Smooth muscle cell (in vitro differentiated cells): ENCODE results near the gene RPS27A. TPM values are rescaled to one million over a fixed set of nuclear protein-coding genes. Genes with fewer than 3 reads are reported as not detected.
"Not testable (repeated sequence)": the region's sequence is repeated elsewhere in the genome, so short reads cannot be mapped to it uniquely, and the experiment has no call there.

Source experiments
- DNase-seq: peaks from one replicate; lab custom pipeline; 2025; ENCODE audit not compliant: unreplicated experiment; lab: John Stamatoyannopoulos, UW
- H2AFZ ChIP-seq: fragments of 200-600 bp; sonication (generic); 2 replicates; pipeline ENCODE4 v1.6.0; 2016; ENCODE audit warnings: antibody characterized with exemption, low read depth, mild to moderate bottlenecking
- H3F3A ChIP-seq: fragments of 200-600 bp; sonication (generic); 2 replicates; pipeline ENCODE4 v1.6.0; 2017; ENCODE audit warnings: antibody characterized with exemption, low read depth
- H3K27ac ChIP-seq: fragments of 200-600 bp; sonication (generic); 2 replicates; pipeline ENCODE4 v1.5.1; 2016; ENCODE audit warnings: low read depth, mild to moderate bottlenecking
- H3K27me3 ChIP-seq: fragments of 200-600 bp; sonication (generic); 2 replicates; pipeline ENCODE4 v1.6.1; 2016; ENCODE audit warnings: low read depth, mild to moderate bottlenecking
- H3K36me3 ChIP-seq: fragments of 200-600 bp; sonication (generic); 2 replicates; pipeline ENCODE4 v1.5.1; 2016; ENCODE audit warnings: low read depth
- H3K4me1 ChIP-seq: fragments of 200-600 bp; sonication (generic); 2 replicates; pipeline ENCODE4 v1.5.1; 2016; ENCODE audit warnings: low read depth
- H3K4me2 ChIP-seq: fragments of 200-600 bp; sonication (generic); 2 replicates; pipeline ENCODE4 v1.6.0; 2016; ENCODE audit warnings: mild to moderate bottlenecking
- H3K4me3 ChIP-seq: fragments of 200-600 bp; sonication (generic); 2 replicates; pipeline ENCODE4 v1.5.1; 2016; ENCODE audit warnings: mild to moderate bottlenecking
- H3K79me2 ChIP-seq: fragments of 200-600 bp; sonication (generic); 2 replicates; pipeline ENCODE4 v1.6.0; 2016; ENCODE audit warnings: low read depth, mild to moderate bottlenecking
- H3K9ac ChIP-seq: fragments of 200-600 bp; sonication (generic); 2 replicates; pipeline ENCODE4 v1.6.0; 2016; ENCODE audit warnings: low read depth
- H3K9me3 ChIP-seq: fragments of 200-600 bp; sonication (generic); replicated peaks from 2 replicates; pipeline ENCODE4 v1.5.1; 2016; ENCODE audit warnings: low read depth
- H4K20me1 ChIP-seq: fragments of 200-600 bp; sonication (generic); 2 replicates; pipeline ENCODE4 v1.6.0; 2016; ENCODE audit warnings: low read depth
- CTCF ChIP-seq: fragments of 200-600 bp; sonication (generic); IDR thresholded peaks from 2 replicates; pipeline ENCODE4 v1.5.1; 2017; ENCODE audit warnings: borderline replicate concordance, mild to moderate bottlenecking, antibody characterized with exemption; ENCODE audit not compliant: insufficient read depth, poor library complexity, severe bottlenecking
- WGBS: methylation state at CpG from one replicate; pipeline ENCODE4 v1.1.7; 2016; ENCODE audit warnings: low lambda C conversion rate; 5-methylcytosine and 5-hydroxymethylcytosine counted together
- polyA plus RNA-seq: library from polyadenylated mRNA; unstranded; fragments of >200 nt; fragmentation: Nextera tagmentation; extraction: Ambion mirVana; gene quantifications from 2 replicates; pipeline ENCODE4 v1.2.1, GENCODE V29; 2016
- total RNA-seq: library from RNA; depleted of rRNA; stranded (reverse); fragments of >200 nt; gene quantifications from 2 replicates; pipeline ENCODE4 v1.2.3, GENCODE V29; 2014

The RPS27A gene
- total and polyA plus RNA-seq, 2 experiments from 2014 or later, result 733 to 2,208 TPM

DNA sequence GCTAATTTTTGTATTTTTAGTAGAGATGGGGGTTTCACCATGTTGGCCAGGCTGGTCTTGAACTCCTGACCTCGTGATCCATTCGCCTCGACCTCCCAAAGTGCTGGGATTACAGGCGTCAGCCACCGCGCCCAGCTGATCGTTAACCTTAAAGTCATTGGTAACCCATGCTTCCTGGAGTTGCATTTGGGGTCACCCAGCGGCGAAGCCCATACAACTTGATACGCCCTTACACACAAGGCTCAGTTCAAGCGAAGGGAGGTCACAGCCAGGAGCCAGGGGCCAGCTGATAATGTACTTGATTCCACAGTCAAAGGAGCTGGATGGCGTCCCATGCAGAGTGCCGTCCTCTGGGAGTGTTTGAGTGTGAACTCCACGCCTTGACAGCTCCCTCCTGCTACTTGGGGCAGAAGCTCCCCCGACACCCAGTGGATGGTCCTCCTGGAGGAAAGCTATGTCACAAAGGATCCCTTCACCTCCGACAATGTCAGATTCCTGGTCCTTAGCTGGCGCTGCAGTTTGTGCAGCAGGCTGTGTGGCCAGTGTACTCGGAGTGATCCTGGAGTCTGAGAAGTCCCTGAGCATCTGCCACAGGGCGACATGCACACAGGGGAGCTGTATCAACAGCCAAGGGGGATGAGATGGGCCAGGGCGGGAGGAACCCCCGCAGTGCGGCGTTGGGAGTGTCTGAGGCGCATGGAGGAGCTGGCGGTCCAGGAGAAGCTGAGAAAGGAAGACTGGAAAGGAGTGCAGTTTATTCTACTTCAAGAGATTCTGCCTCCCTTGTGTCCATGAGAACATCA, 8.3 kb upstream of the RPS27A start:
- Histone ChIP-seq H3K4me2 (peak overlapping the region; percentile 96), H3K27me3 (no peaks in the 10 kb centered on the region), H4K20me1 (no peaks in the 10 kb centered on the region), H2AFZ (no peak overlapping the region), H3K27ac (peak overlapping the region; percentile 90), H3K4me3 (peak overlapping the region; percentile 95), H3K36me3 (no peaks in the 10 kb centered on the region), H3K9me3 (no peaks in the 10 kb centered on the region), H3F3A (peaks cover 19% of the 10 kb centered on the region), H3K79me2 (peaks cover 41% of the 10 kb centered on the region), H3K4me1 (peaks cover 5% of the 10 kb centered on the region), H3K9ac (no peak overlapping the region)
- 96% methylated on average over 25 of the region's 25 CpGs for WGBS
- no peak for DNase-seq
- TF ChIP-seq CTCF, result no peak

- peaks cover 5% of the 10 kb centered on the region for H3K4me1 ChIP-seq
- H3K79me2 ChIP-seq, result peaks cover 41% of the 10 kb centered on the region
- H3K4me2 ChIP-seq, result no peak overlapping the region
- no peak overlapping the region for H3K27ac ChIP-seq
- H3K9me3 ChIP-seq, result no peaks in the 10 kb centered on the region
- DNase-seq, result no peak
- H3F3A ChIP-seq, result peaks cover 19% of the 10 kb centered on the region
- H2AFZ ChIP-seq, result no peak overlapping the region
- H3K27me3 ChIP-seq, result no peaks in the 10 kb centered on the region
- no peaks in the 10 kb centered on the region for H4K20me1 ChIP-seq
- 91% methylated on average over 19 of the region's 19 CpGs for WGBS
- H3K9ac ChIP-seq, result no peak overlapping the region
- H3K4me3 ChIP-seq, result no peak overlapping the region
- no peaks in the 10 kb centered on the region for H3K36me3 ChIP-seq
- no peak for TF ChIP-seq CTCF
These were observed 7.7 kb upstream of the RPS27A start for GRCh38 chr2:55224761-55225261.

- no peaks in the 10 kb centered on the region for H4K20me1 ChIP-seq
- TF ChIP-seq CTCF, result no peak
- DNase-seq, result no peak
- peaks cover 5% of the 10 kb centered on the region for H3K4me1 ChIP-seq
- H3K4me3 ChIP-seq, result no peak overlapping the region
- H3K36me3 ChIP-seq, result no peaks in the 10 kb centered on the region
- no peak overlapping the region for H3K9ac ChIP-seq
- peaks cover 19% of the 10 kb centered on the region for H3F3A ChIP-seq
- H3K27me3 ChIP-seq, result no peaks in the 10 kb centered on the region
- no peak overlapping the region for H2AFZ ChIP-seq
- H3K9me3 ChIP-seq, result no peaks in the 10 kb centered on the region
- no peak overlapping the region for H3K27ac ChIP-seq
- peaks cover 46% of the 10 kb centered on the region for H3K79me2 ChIP-seq
- WGBS, result 82% methylated on average over 19 of the region's 19 CpGs
- H3K4me2 ChIP-seq, result no peak overlapping the region
These were observed 6.9 kb upstream of the RPS27A start for GRCh38 chr2:55225481-55226020.

DNA sequence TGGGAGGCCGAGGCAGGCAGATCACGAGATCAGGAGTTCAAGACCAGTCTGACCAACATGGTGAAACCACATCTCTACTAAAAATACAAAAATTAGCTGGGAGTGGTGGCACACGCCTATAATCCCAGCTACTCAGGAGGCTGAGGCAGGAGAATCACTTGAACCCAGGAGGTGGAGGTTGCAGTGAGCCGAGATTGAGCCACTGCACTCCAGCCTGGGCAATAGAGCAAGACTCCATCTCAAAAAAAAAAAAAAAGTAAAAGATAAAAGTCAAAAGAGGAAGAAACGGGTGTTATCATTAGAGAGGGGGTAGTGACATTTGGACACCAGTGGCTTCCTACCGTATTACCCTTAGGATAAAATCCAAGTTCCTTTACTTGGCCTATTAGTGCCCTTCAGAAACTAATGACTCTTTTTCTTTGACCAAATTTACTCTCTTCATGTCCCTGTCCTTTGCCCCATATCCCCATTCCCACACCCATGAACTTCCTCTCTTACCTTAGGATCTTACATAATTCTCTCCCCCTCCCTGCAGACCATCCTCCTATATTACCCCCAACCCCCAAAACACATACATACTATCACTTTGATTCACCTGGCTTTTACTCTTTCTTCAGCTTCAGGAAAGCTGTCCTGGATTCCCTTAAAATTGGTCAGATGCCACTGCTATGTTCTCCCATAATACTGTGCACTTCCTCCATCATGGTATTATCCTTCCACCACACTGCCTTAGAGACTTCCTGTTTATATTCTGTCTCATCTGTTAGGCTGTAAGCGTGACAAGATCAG, 4.9 kb upstream of the RPS27A start:
- WGBS, result 89% methylated on average over 7 of the region's 7 CpGs
- not testable (repeated sequence) for DNase-seq, H3K36me3 ChIP-seq, H3K4me2 ChIP-seq, H3K9me3 ChIP-seq, H3K4me3 ChIP-seq, H2AFZ ChIP-seq, H4K20me1 ChIP-seq, H3K27ac ChIP-seq, H3K9ac ChIP-seq, H3K27me3 ChIP-seq
- H3F3A ChIP-seq, result peaks cover 19% of the 10 kb centered on the region
- peaks cover 54% of the 10 kb centered on the region for H3K79me2 ChIP-seq
- peaks cover 11% of the 10 kb centered on the region for H3K4me1 ChIP-seq
